Astrocyte of the cerebellum (primary cell): ENCODE results near the gene CLCN6.
A peak's percentile ranks its signal among the peaks of the same experiment; 100 is the strongest.

Experiments used
- DNase-seq: peaks from one replicate; pipeline ENCODE4 v3.0.0-alpha.2; 2011; ENCODE audit warnings: low read depth
- H3K4me3 ChIP-seq: 2 replicates; pipeline ENCODE4 v1.5.1; 2011; ENCODE audit warnings: mild to moderate bottlenecking, low read depth, low read length, moderate library complexity
- CTCF ChIP-seq: IDR thresholded peaks from 2 replicates; pipeline ENCODE4 v1.5.1; 2012; ENCODE audit warnings: low read length, low read depth, moderate library complexity, mild to moderate bottlenecking; ENCODE audit errors: missing control alignments
- in situ Hi-C: cut with HindIII; loops from 2 replicates; pipeline ENCODE4 v1.10.0; 2017; ENCODE audit warnings: low sequenced_read_pairs

CLCN6 gene

GRCh38 chr1:11858158-11858557 is 52.2 kb downstream of the CLCN6 start:
- TF ChIP-seq CTCF: no peak
- in situ Hi-C loops: no loop called here
- H3K4me3 ChIP-seq: no peak overlapping the region
- DNase-seq: no peak

- no peak for TF ChIP-seq CTCF
- H3K4me3 ChIP-seq: no peak within 1 kb of the TSS
- no peak for DNase-seq
- in situ Hi-C loops: no loop called here
Observed at GRCh38 chr1:11858613-11858967, 52.6 kb downstream of the CLCN6 start, which contains the start of gene NPPB. Gene NPPB, minus strand, starts transcription at chr1:11858945. Its CDS starts 112 bp downstream, at chr1:11858833.

GRCh38 chr1:11858968-11859871 is 53.2 kb downstream of the CLCN6 start:
- peak; percentile 33 for TF ChIP-seq CTCF
- in situ Hi-C loops: no loop called here
- DNase-seq: peak; percentile 13
- H3K4me3 ChIP-seq: no peak overlapping the region

- in situ Hi-C loops: loop anchor here (5.0 kb wide), 1 partner anchor 48 kb away; no protein-coding TSS in a partner anchor
- TF ChIP-seq CTCF: no peak
- no peak overlapping the region for H3K4me3 ChIP-seq
- DNase-seq: no peak
Observed at GRCh38 chr1:11860083-11860482, 54.1 kb downstream of the CLCN6 start.

GRCh38 chr1:11860587-11860986 is 54.6 kb downstream of the CLCN6 start:
- no peak overlapping the region for H3K4me3 ChIP-seq
- in situ Hi-C loops: loop anchor here (5.0 kb wide), 1 partner anchor 48 kb away; no protein-coding TSS in a partner anchor
- no peak for TF ChIP-seq CTCF
- no peak for DNase-seq

GRCh38 chr1:11862890-11863289 is 56.9 kb downstream of the CLCN6 start:
- TF ChIP-seq CTCF: no peak
- H3K4me3 ChIP-seq: no peak overlapping the region
- in situ Hi-C loops: loop anchor here (5.0 kb wide), 1 partner anchor 51 kb away; no protein-coding TSS in a partner anchor
- DNase-seq: no peak
